Sigmoid colon (tissue), 7 donors: ENCODE results near the gene CELF1. TPM values are rescaled to one million over a fixed set of nuclear protein-coding genes. Genes with fewer than 3 reads are reported as not detected.

Source experiments
- DNase-seq: peaks from one replicate; pipeline ENCODE4 v3.0.0-alpha.2; 2019
- H3K27ac ChIP-seq, 4 donors: fragments of 200-600 bp; sonication (generic); one replicate each; pipeline ENCODE4 v1.5.1; 2016 to 2019; ENCODE audit warnings: mild to moderate bottlenecking in 1 of 4
- H3K27me3 ChIP-seq, 3 donors: fragments of 200-600 bp; sonication (generic); one replicate each; pipeline ENCODE4 v1.5.1; 2019; ENCODE audit warnings: mild to moderate bottlenecking in 1 of 3
- H3K36me3 ChIP-seq, 4 donors: fragments of 200-600 bp; sonication (generic); one replicate each; pipeline ENCODE4 v1.5.1; 2016 to 2019
- H3K4me1 ChIP-seq, 4 donors: fragments of 200-600 bp; sonication (generic); one replicate each; pipeline ENCODE4 v1.5.1; 2017 to 2019
- H3K4me3 ChIP-seq, 4 donors: fragments of 200-600 bp; sonication (generic); one replicate each; pipeline ENCODE4 v1.5.1; 2017 to 2019; ENCODE audit warnings: mild to moderate bottlenecking in 2 of 4, moderate library complexity in 1 of 4
- H3K9me3 ChIP-seq, 4 donors: fragments of 200-600 bp in 3 of 4; sonication (generic) in 3 of 4; one replicate each; pipeline versions ENCODE4 v1.5.1 to v1.6.1; 2013 to 2019
- CTCF ChIP-seq, 4 experiments: fragments of 450-650 bp in 3 of 4; fragments of 200-600 bp in 1 of 4; IDR thresholded peaks; one replicate each; pipeline ENCODE4 v1.5.1; 2016 to 2019; ENCODE audit warnings: antibody characterized with exemption in 4 of 4, mild to moderate bottlenecking in 3 of 4, moderate library complexity in 2 of 4
- EP300 ChIP-seq, 4 donors: sonication (generic); formaldehyde crosslinking; IDR thresholded peaks; one replicate each; pipeline ENCODE4 v1.6.1; 2017; ENCODE audit warnings: antibody characterized with exemption in 4 of 4
- POLR2A ChIP-seq, 2 donors: fragments of 450-650 bp; IDR thresholded peaks; one replicate each; pipeline ENCODE4 v1.6.1; 2016; ENCODE audit warnings: antibody characterized with exemption in 2 of 2, mild to moderate bottlenecking in 2 of 2, moderate library complexity in 2 of 2
- POLR2AphosphoS5 ChIP-seq, 4 donors: sonication (generic); formaldehyde crosslinking; IDR thresholded peaks; one replicate each; pipeline ENCODE4 v1.6.1; 2017; ENCODE audit warnings: antibody characterized with exemption in 4 of 4
- WGBS, 2 donors: extraction: QIAGEN DNeasy Blood & Tissue Kit; methylation state at CpG; one replicate each; pipeline ENCODE4 v1.1.7; 2013; 5-methylcytosine and 5-hydroxymethylcytosine counted together
- intact Hi-C: fragments of 100-400 bp; cut with DNase I; formaldehyde crosslinking; loops from one replicate; pipeline ENCODE4 v1.15.1; 2023
- polyA plus RNA-seq, 3 donors: library from polyadenylated mRNA; stranded (reverse); fragments of 200-250 nt; gene quantifications; one replicate each; pipeline ENCODE4 v1.2.3, GENCODE V29; 2013
- total RNA-seq, 4 donors: library from RNA; depleted of rRNA; stranded (reverse); fragments of >200 nt; gene quantifications; one replicate each; pipeline ENCODE4 v1.1.0, GENCODE V29; 2016
- donor health status: healthy with polysubstance abuse.
- donor health status: Bipolar disorder and iron deficiency.
- donor health status: healthy.

The CELF1 gene
- total and polyA plus RNA-seq, 7 donors = 9.0 to 188 (median 87.2) TPM

GRCh38 chr11:47485107-47485506 lies 67.8 kb downstream of the CELF1 start:
- H3K4me3 ChIP-seq = no peak overlapping the region
- no peak for DNase-seq
- H3K36me3 ChIP-seq = peaks cover 37 to 74% (median 67%) of the 10 kb centered on the region in 4 donors
- WGBS, 2 donors = 90 to 93% methylated on average over 7 of the region's 7 CpGs
- H3K4me1 ChIP-seq = peaks cover 0 to 21% (median 7%) of the 10 kb centered on the region in 4 donors
- H3K9me3 ChIP-seq = no peaks in the 10 kb centered on the region
- TF ChIP-seq POLR2A (IDR thresholded peaks at IDR 0.05) (no peak), POLR2AphosphoS5 (IDR thresholded peaks at IDR 0.05) (no peak)
- intact Hi-C loops = no loop called here
- no peak overlapping the region for H3K27ac ChIP-seq
- no peaks in the 10 kb centered on the region for H3K27me3 ChIP-seq

- intact Hi-C loops = no loop called here
- Histone ChIP-seq H3K4me1 (peaks cover 0 to 6% (median under 1%) of the 10 kb centered on the region in 4 donors), H3K36me3 (peaks cover 37 to 90% (median 78%) of the 10 kb centered on the region in 4 donors), H3K27me3 (no peaks in the 10 kb centered on the region), H3K27ac (no peak overlapping the region), H3K9me3 (no peaks in the 10 kb centered on the region), H3K4me3 (no peak overlapping the region)
- 95 to 99% methylated on average over 1 of the region's 1 CpG for WGBS, 2 donors
- DNase-seq = no peak
- TF ChIP-seq EP300 (IDR thresholded peaks at IDR 0.05) (no peak), POLR2AphosphoS5 (IDR thresholded peaks at IDR 0.05) (no peak), CTCF (IDR thresholded peaks at IDR 0.05) (no peak), POLR2A (IDR thresholded peaks at IDR 0.05) (no peak)
These were observed 69.5 kb downstream of the CELF1 start for GRCh38 chr11:47483457-47483856.

GRCh38 chr11:47480762-47481161 lies 72.2 kb downstream of the CELF1 start:
- no peaks in the 10 kb centered on the region for H3K4me1 ChIP-seq
- DNase-seq = no peak
- H3K36me3 ChIP-seq = peaks cover 55 to 99% (median 87%) of the 10 kb centered on the region in 4 donors
- intact Hi-C loops = no loop called here
- no peaks in the 10 kb centered on the region for H3K27me3 ChIP-seq
- TF ChIP-seq POLR2AphosphoS5 (IDR thresholded peaks at IDR 0.05) (no peak), CTCF (IDR thresholded peaks at IDR 0.05) (no peak), POLR2A (IDR thresholded peaks at IDR 0.05) (no peak), EP300 (IDR thresholded peaks at IDR 0.05) (no peak)
- H3K27ac ChIP-seq = no peak overlapping the region
- no peaks in the 10 kb centered on the region for H3K9me3 ChIP-seq
- 96 to 97% methylated on average over 6 of the region's 6 CpGs for WGBS, 2 donors
- H3K4me3 ChIP-seq = no peak overlapping the region

- Histone ChIP-seq H3K9me3 (no peaks in the 10 kb centered on the region), H3K4me1 (no peaks in the 10 kb centered on the region), H3K27me3 (no peaks in the 10 kb centered on the region), H3K27ac (no peak overlapping the region), H3K4me3 (no peak overlapping the region), H3K36me3 (peaks cover 55 to 100% (median 88%) of the 10 kb centered on the region in 4 donors)
- no peak for TF ChIP-seq POLR2A (IDR thresholded peaks at IDR 0.05)
- TF ChIP-seq EP300 (IDR thresholded peaks at IDR 0.05) = no peak
- no peak for TF ChIP-seq CTCF (IDR thresholded peaks at IDR 0.05)
- no peak for TF ChIP-seq POLR2AphosphoS5 (IDR thresholded peaks at IDR 0.05)
- DNase-seq = no peak
- WGBS, 2 donors = 89 to 92% methylated on average over 5 of the region's 5 CpGs
- intact Hi-C loops = no loop called here
These were observed 74.1 kb downstream of the CELF1 start for GRCh38 chr11:47478651-47479329.

GRCh38 chr11:47477753-47478152 lies 75.2 kb downstream of the CELF1 start:
- no peaks in the 10 kb centered on the region for H3K27me3 ChIP-seq
- no peaks in the 10 kb centered on the region for H3K4me1 ChIP-seq
- intact Hi-C loops = no loop called here
- peaks cover 48 to 100% (median 87%) of the 10 kb centered on the region in 4 donors for H3K36me3 ChIP-seq
- no peak for DNase-seq
- no peak overlapping the region for H3K27ac ChIP-seq
- WGBS, 2 donors = 87 to 91% methylated on average over 4 of the region's 4 CpGs
- no peak for TF ChIP-seq EP300 (IDR thresholded peaks at IDR 0.05)
- TF ChIP-seq CTCF (IDR thresholded peaks at IDR 0.05) = no peak
- no peak for TF ChIP-seq POLR2A (IDR thresholded peaks at IDR 0.05)
- TF ChIP-seq POLR2AphosphoS5 (IDR thresholded peaks at IDR 0.05) = no peak
- no peak overlapping the region for H3K4me3 ChIP-seq
- H3K9me3 ChIP-seq = no peaks in the 10 kb centered on the region
